ENCODE results near the gene C1orf94. TPM values are rescaled to one million over a fixed set of nuclear protein-coding genes. Genes with fewer than 3 reads are reported as not detected.
A peak's percentile ranks its signal among the peaks of the same experiment; 100 is the strongest.

C1orf94 gene
- total RNA-seq, 1 experiment from 2014 or later, result 11.8 TPM

- Histone ChIP-seq H3K4me3 (ENCODE audit: insufficient read depth, low read depth, low read length) (no peak overlapping the region), H3K27me3 (ENCODE audit: control insufficient read depth, insufficient read depth, low read length) (no peaks in the 10 kb centered on the region), H3K36me3 (replicated peaks; ENCODE audit: control insufficient read depth, insufficient read depth, low read length) (no peaks in the 10 kb centered on the region)
- DNase-seq, result peak; percentile 57
Observed at GRCh38 chr1:34149501-34149900, 27.2 kb upstream of the C1orf94 start.

GRCh38 chr1:34153246-34153645 is 23.5 kb upstream of the C1orf94 start:
- H3K27me3 ChIP-seq (ENCODE audit: control insufficient read depth, insufficient read depth, low read length), result no peaks in the 10 kb centered on the region
- no peaks in the 10 kb centered on the region for H3K36me3 ChIP-seq (replicated peaks; ENCODE audit: control insufficient read depth, insufficient read depth, low read length)
- DNase-seq, result no peak
- no peak overlapping the region for H3K4me3 ChIP-seq (ENCODE audit: insufficient read depth, low read depth, low read length)

- H3K27me3 ChIP-seq (ENCODE audit: control insufficient read depth, insufficient read depth, low read length), result no peaks in the 10 kb centered on the region
- H3K4me3 ChIP-seq (ENCODE audit: insufficient read depth, low read depth, low read length), result no peak overlapping the region
- no peak for DNase-seq
- H3K36me3 ChIP-seq (replicated peaks; ENCODE audit: control insufficient read depth, insufficient read depth, low read length), result no peaks in the 10 kb centered on the region
Observed at GRCh38 chr1:34155860-34156259, 20.8 kb upstream of the C1orf94 start.

- no peak overlapping the region for H3K4me3 ChIP-seq (ENCODE audit: insufficient read depth, low read depth, low read length)
- no peaks in the 10 kb centered on the region for H3K36me3 ChIP-seq (replicated peaks; ENCODE audit: control insufficient read depth, insufficient read depth, low read length)
- DNase-seq, result peak; percentile 60
- H3K27me3 ChIP-seq (ENCODE audit: control insufficient read depth, insufficient read depth, low read length), result no peaks in the 10 kb centered on the region
Observed at GRCh38 chr1:34156739-34157138, 20.0 kb upstream of the C1orf94 start.

- DNase-seq, result peak; percentile 87
- peaks cover 12% of the 10 kb centered on the region for H3K27me3 ChIP-seq (ENCODE audit: control insufficient read depth, insufficient read depth, low read length)
- peak overlapping the region; percentile 78 for H3K4me3 ChIP-seq (ENCODE audit: insufficient read depth, low read depth, low read length)
- no peaks in the 10 kb centered on the region for H3K36me3 ChIP-seq (replicated peaks; ENCODE audit: control insufficient read depth, insufficient read depth, low read length)
Observed at GRCh38 chr1:34162852-34163766, 13.6 kb upstream of the C1orf94 start.

- peak overlapping the region; percentile 78 for H3K4me3 ChIP-seq (ENCODE audit: insufficient read depth, low read depth, low read length)
- H3K36me3 ChIP-seq (replicated peaks; ENCODE audit: control insufficient read depth, insufficient read depth, low read length), result no peaks in the 10 kb centered on the region
- peaks cover 12% of the 10 kb centered on the region for H3K27me3 ChIP-seq (ENCODE audit: control insufficient read depth, insufficient read depth, low read length)
- DNase-seq, result peak; percentile 82
Observed at GRCh38 chr1:34163792-34164731, 12.6 kb upstream of the C1orf94 start.

GRCh38 chr1:34164771-34165391 is 11.8 kb upstream of the C1orf94 start, which contains the start of gene CSMD2:
Gene CSMD2, minus strand, starts transcription at chr1:34165230. Its CDS starts 133 bp downstream, at chr1:34165097.
- Histone ChIP-seq H3K4me3 (ENCODE audit: insufficient read depth, low read depth, low read length) (peak within 1 kb of the TSS; percentile 78), H3K36me3 (replicated peaks; ENCODE audit: control insufficient read depth, insufficient read depth, low read length) (no peaks in the 10 kb centered on the region), H3K27me3 (ENCODE audit: control insufficient read depth, insufficient read depth, low read length) (peaks cover 12% of the 10 kb centered on the region)
- DNase-seq, result peak; percentile 88

- Histone ChIP-seq H3K27me3 (ENCODE audit: control insufficient read depth, insufficient read depth, low read length) (peaks cover 12% of the 10 kb centered on the region), H3K36me3 (replicated peaks; ENCODE audit: control insufficient read depth, insufficient read depth, low read length) (no peaks in the 10 kb centered on the region), H3K4me3 (ENCODE audit: insufficient read depth, low read depth, low read length) (peak overlapping the region; percentile 78)
- peak; percentile 65 for DNase-seq
Observed at GRCh38 chr1:34165422-34165921, 11.2 kb upstream of the C1orf94 start.

- H3K4me3 ChIP-seq (ENCODE audit: insufficient read depth, low read depth, low read length), result peak overlapping the region; percentile 78
- H3K27me3 ChIP-seq (ENCODE audit: control insufficient read depth, insufficient read depth, low read length), result peaks cover 12% of the 10 kb centered on the region
- no peaks in the 10 kb centered on the region for H3K36me3 ChIP-seq (replicated peaks; ENCODE audit: control insufficient read depth, insufficient read depth, low read length)
- peak; percentile 81 for DNase-seq
Observed at GRCh38 chr1:34166191-34166624, 10.5 kb upstream of the C1orf94 start.

GRCh38 chr1:34166625-34167361 is 9.9 kb upstream of the C1orf94 start:
- Histone ChIP-seq H3K4me3 (ENCODE audit: insufficient read depth, low read depth, low read length) (peak overlapping the region; percentile 78), H3K27me3 (ENCODE audit: control insufficient read depth, insufficient read depth, low read length) (peaks cover 12% of the 10 kb centered on the region), H3K36me3 (replicated peaks; ENCODE audit: control insufficient read depth, insufficient read depth, low read length) (no peaks in the 10 kb centered on the region)
- DNase-seq, result peak; percentile 92

GRCh38 chr1:34167389-34167788 is 9.3 kb upstream of the C1orf94 start:
- Histone ChIP-seq H3K27me3 (ENCODE audit: control insufficient read depth, insufficient read depth, low read length) (peaks cover 12% of the 10 kb centered on the region), H3K36me3 (replicated peaks; ENCODE audit: control insufficient read depth, insufficient read depth, low read length) (no peaks in the 10 kb centered on the region), H3K4me3 (ENCODE audit: insufficient read depth, low read depth, low read length) (peak overlapping the region; percentile 78)
- DNase-seq, result peak; percentile 41

GRCh38 chr1:34175744-34176143 is 963 bp upstream of the C1orf94 start:
- Histone ChIP-seq H3K36me3 (replicated peaks; ENCODE audit: control insufficient read depth, insufficient read depth, low read length) (no peaks in the 10 kb centered on the region), H3K4me3 (ENCODE audit: insufficient read depth, low read depth, low read length) (no peak overlapping the region), H3K27me3 (ENCODE audit: control insufficient read depth, insufficient read depth, low read length) (peaks cover 9% of the 10 kb centered on the region)
- DNase-seq, result no peak

GRCh38 chr1:34178072-34178471 is 1.4 kb downstream of the C1orf94 start:
- H3K27me3 ChIP-seq (ENCODE audit: control insufficient read depth, insufficient read depth, low read length), result peaks cover 9% of the 10 kb centered on the region

More at GRCh38 chr1:34178072-34178471, 1.4 kb downstream of the C1orf94 start:
- H3K36me3 ChIP-seq (replicated peaks; ENCODE audit: control insufficient read depth, insufficient read depth, low read length), result no peaks in the 10 kb centered on the region
- H3K4me3 ChIP-seq (ENCODE audit: insufficient read depth, low read depth, low read length), result no peak overlapping the region
- DNase-seq, result no peak

Data from H7 (cell line).